ENCODE data around the gene HORMAD2.

DNA sequence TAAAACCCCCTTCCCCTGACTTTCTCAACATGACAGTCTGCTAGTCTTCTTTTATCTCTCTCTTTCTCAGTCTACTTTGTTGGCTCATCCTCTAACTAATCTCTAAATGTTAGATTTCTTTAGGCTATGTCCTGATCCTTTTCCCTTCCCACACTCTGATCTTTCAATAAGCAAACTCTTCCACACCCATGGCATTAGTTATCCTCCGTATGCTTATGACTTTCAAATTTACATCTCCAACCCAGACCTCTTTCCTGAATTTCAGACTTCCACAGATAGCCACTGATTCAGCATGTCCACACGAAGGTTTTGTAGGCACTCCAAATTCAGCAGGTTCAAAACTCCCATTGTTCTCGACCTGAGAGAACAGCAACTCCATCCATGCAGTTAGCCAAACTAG, 90.7 kb downstream of the HORMAD2 start:
- TF ChIP-seq, protein P1, sequence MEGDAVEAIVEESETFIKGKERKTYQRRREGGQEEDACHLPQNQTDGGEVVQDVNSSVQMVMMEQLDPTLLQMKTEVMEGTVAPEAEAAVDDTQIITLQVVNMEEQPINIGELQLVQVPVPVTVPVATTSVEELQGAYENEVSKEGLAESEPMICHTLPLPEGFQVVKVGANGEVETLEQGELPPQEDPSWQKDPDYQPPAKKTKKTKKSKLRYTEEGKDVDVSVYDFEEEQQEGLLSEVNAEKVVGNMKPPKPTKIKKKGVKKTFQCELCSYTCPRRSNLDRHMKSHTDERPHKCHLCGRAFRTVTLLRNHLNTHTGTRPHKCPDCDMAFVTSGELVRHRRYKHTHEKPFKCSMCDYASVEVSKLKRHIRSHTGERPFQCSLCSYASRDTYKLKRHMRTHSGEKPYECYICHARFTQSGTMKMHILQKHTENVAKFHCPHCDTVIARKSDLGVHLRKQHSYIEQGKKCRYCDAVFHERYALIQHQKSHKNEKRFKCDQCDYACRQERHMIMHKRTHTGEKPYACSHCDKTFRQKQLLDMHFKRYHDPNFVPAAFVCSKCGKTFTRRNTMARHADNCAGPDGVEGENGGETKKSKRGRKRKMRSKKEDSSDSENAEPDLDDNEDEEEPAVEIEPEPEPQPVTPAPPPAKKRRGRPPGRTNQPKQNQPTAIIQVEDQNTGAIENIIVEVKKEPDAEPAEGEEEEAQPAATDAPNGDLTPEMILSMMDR (IDR thresholded peaks at IDR 0.05; ENCODE audit: borderline replicate concordance, extremely low read depth, low read length, poor library complexity, severe bottlenecking), result no peak
- no peak for TF ChIP-seq EZH2 (IDR thresholded peaks at IDR 0.05; ENCODE audit: borderline replicate concordance, low read depth, low read length, severe bottlenecking)

Data from DND-41 (cell line).